Measurements from ENCODE around the gene DTX3.

Gene DTX3

GRCh38 chr12:57657744-57658143 is 53.1 kb downstream of the DTX3 start:
- Histone ChIP-seq H3K27ac (no peak overlapping the region), H3K4me3 (ENCODE audit: low read depth in 1 of 2, low read length in 1 of 2) (no peak overlapping the region), H3K9me3 (peaks cover 9% of the 10 kb centered on the region), H3K27me3 (peaks cover 31% of the 10 kb centered on the region), H3K36me3 (no peaks in the 10 kb centered on the region), H3K4me1 (ENCODE audit: control insufficient read depth in 1 of 2, insufficient read depth in 1 of 2, low read depth in 1 of 2, low read length in 1 of 2) (no peaks in the 10 kb centered on the region)
- TF ChIP-seq, protein P1, sequence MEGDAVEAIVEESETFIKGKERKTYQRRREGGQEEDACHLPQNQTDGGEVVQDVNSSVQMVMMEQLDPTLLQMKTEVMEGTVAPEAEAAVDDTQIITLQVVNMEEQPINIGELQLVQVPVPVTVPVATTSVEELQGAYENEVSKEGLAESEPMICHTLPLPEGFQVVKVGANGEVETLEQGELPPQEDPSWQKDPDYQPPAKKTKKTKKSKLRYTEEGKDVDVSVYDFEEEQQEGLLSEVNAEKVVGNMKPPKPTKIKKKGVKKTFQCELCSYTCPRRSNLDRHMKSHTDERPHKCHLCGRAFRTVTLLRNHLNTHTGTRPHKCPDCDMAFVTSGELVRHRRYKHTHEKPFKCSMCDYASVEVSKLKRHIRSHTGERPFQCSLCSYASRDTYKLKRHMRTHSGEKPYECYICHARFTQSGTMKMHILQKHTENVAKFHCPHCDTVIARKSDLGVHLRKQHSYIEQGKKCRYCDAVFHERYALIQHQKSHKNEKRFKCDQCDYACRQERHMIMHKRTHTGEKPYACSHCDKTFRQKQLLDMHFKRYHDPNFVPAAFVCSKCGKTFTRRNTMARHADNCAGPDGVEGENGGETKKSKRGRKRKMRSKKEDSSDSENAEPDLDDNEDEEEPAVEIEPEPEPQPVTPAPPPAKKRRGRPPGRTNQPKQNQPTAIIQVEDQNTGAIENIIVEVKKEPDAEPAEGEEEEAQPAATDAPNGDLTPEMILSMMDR (IDR thresholded peaks at IDR 0.05) = no peak

GRCh38 chr12:57658890-57659289 is 54.3 kb downstream of the DTX3 start:
- no peak overlapping the region for H3K4me3 ChIP-seq (ENCODE audit: low read depth in 1 of 2, low read length in 1 of 2)
- peaks cover 26% of the 10 kb centered on the region for H3K27me3 ChIP-seq
- no peaks in the 10 kb centered on the region for H3K36me3 ChIP-seq
- TF ChIP-seq, protein P1 (IDR thresholded peaks at IDR 0.05) = no peak
- no peak overlapping the region for H3K27ac ChIP-seq
- peaks cover 4% of the 10 kb centered on the region for H3K9me3 ChIP-seq
- no peaks in the 10 kb centered on the region for H3K4me1 ChIP-seq (ENCODE audit: control insufficient read depth in 1 of 2, insufficient read depth in 1 of 2, low read depth in 1 of 2, low read length in 1 of 2)
